ENCODE measurements around the gene PTPN7.

DNA sequence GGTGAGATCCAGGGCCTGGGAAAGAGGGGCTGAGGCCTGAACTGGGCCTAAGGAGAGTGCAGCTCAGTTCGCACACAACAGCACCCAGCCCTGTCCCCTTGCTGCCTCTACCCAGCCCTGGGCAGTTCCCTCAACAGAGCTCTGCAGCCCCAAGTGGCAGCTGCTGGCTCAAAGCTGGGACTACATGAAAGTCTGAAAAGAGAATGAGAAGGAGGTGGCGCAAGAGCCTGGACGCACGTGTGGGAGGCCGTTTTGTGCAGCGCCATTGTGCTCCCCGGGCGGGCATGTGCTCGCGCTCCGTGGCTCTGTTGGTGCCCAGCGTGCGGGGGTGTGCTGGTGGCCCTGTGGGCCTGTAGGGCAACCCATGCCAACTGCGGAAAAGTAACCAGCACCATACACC, 27.4 kb downstream of the PTPN7 start:
- TF ChIP-seq, protein P1, sequence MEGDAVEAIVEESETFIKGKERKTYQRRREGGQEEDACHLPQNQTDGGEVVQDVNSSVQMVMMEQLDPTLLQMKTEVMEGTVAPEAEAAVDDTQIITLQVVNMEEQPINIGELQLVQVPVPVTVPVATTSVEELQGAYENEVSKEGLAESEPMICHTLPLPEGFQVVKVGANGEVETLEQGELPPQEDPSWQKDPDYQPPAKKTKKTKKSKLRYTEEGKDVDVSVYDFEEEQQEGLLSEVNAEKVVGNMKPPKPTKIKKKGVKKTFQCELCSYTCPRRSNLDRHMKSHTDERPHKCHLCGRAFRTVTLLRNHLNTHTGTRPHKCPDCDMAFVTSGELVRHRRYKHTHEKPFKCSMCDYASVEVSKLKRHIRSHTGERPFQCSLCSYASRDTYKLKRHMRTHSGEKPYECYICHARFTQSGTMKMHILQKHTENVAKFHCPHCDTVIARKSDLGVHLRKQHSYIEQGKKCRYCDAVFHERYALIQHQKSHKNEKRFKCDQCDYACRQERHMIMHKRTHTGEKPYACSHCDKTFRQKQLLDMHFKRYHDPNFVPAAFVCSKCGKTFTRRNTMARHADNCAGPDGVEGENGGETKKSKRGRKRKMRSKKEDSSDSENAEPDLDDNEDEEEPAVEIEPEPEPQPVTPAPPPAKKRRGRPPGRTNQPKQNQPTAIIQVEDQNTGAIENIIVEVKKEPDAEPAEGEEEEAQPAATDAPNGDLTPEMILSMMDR (IDR thresholded peaks at IDR 0.05; ENCODE audit: insufficient read depth, low read depth, low read length) = no peak
- no peak for TF ChIP-seq EZH2 (IDR thresholded peaks at IDR 0.05; ENCODE audit: insufficient read depth, low read length)
